A673 (cell line): ENCODE data around the gene OTOP3. TPM values are rescaled to one million over a fixed set of nuclear protein-coding genes. Genes with fewer than 3 reads are reported as not detected.

ENCODE experiments used
- BruUV-seq: library from RNA; stranded (reverse); fragments of 400-500 nt; replicated peaks from 2 replicates; lab custom pipeline; 2021; lab: Mats Ljungman, UMichigan
- CTCF ChIA-PET: fragments of 300-600 bp; sonication (Branson Sonifier 250); formaldehyde crosslinking; loops from one replicate; lab custom pipeline; 2022; ENCODE audit warnings: antibody characterized with exemption; lab: Charles Lee
- POLR2A ChIA-PET: fragments of 300-600 bp; sonication (Branson Sonifier 250); formaldehyde crosslinking; loops from one replicate; lab custom pipeline; 2022; ENCODE audit warnings: antibody characterized with exemption; ENCODE audit not compliant: low non-redundant PET; lab: Charles Lee
- DNase-seq: peaks from one replicate; pipeline ENCODE4 v3.0.0-alpha.2; 2015; ENCODE audit warnings: low spot score
- H3K27ac ChIP-seq: fragments of 200-600 bp; sonication (generic); 2 replicates; pipeline ENCODE4 v1.5.1; 2016; ENCODE audit warnings: mixed run types, low read depth, mild to moderate bottlenecking, mixed read lengths, antibody characterized with exemption, low read length; ENCODE audit not compliant: poor library complexity, severe bottlenecking
- H3K27me3 ChIP-seq: fragments of 200-600 bp; sonication (generic); replicated peaks from 2 replicates; pipeline ENCODE4 v1.6.1; 2017; ENCODE audit warnings: mixed run types, low read depth, mild to moderate bottlenecking, mixed read lengths, antibody characterized with exemption, low read length; ENCODE audit not compliant: insufficient read depth, poor library complexity
- H3K36me3 ChIP-seq: fragments of 200-600 bp; sonication (generic); 2 replicates; pipeline ENCODE4 v1.6.1; 2016; ENCODE audit warnings: mixed run types, mild to moderate bottlenecking, mixed read lengths, antibody characterized with exemption, low read length; ENCODE audit not compliant: insufficient read depth, poor library complexity, severe bottlenecking
- H3K4me1 ChIP-seq: fragments of 200-600 bp; sonication (generic); 2 replicates; pipeline ENCODE4 v1.6.1; 2017; ENCODE audit warnings: mixed run types, mild to moderate bottlenecking, mixed read lengths, antibody characterized with exemption, low read length; ENCODE audit not compliant: insufficient read depth, poor library complexity, severe bottlenecking
- H3K4me3 ChIP-seq: fragments of 200-600 bp; sonication (generic); 2 replicates; pipeline ENCODE4 v1.5.1; 2016; ENCODE audit warnings: low read depth, mixed run types, mild to moderate bottlenecking, mixed read lengths, low read length; ENCODE audit not compliant: poor library complexity, severe bottlenecking
- H3K9me3 ChIP-seq: fragments of 200-600 bp; sonication (generic); 2 replicates; pipeline ENCODE4 v1.6.1; 2016; ENCODE audit warnings: mixed run types, low read depth, mild to moderate bottlenecking, mixed read lengths, antibody characterized with exemption, low read length; ENCODE audit not compliant: poor library complexity, severe bottlenecking
- CTCF ChIP-seq: fragments of 300-800, 200-600 bp; sonication (generic); conservative IDR thresholded peaks from 2 replicates; pipeline ENCODE4 v1.5.1; 2017; ENCODE audit warnings: low read depth, mild to moderate bottlenecking, antibody characterized with exemption, low read length, moderate library complexity, mixed read lengths
- EZH2 ChIP-seq: fragments of 200-600 bp; sonication (generic); IDR thresholded peaks from 2 replicates; pipeline ENCODE4 v1.6.1; 2017; ENCODE audit warnings: borderline replicate concordance, low read depth, mild to moderate bottlenecking, mixed read lengths, antibody characterized with exemption, low read length; ENCODE audit not compliant: poor library complexity, severe bottlenecking
- intact Hi-C: fragments of 100-400 bp; cut with micrococcal nuclease; formaldehyde crosslinking; loops from one replicate; pipeline ENCODE4 v1.10.0; 2022; ENCODE audit not compliant: unreplicated experiment
- total RNA-seq: library from RNA; stranded (reverse); gene quantifications from 2 replicates; pipeline ENCODE4 v1.2.3, GENCODE V29; 2021

The OTOP3 gene
- total RNA-seq, 1 experiment from 2014 or later: not detected

DNA sequence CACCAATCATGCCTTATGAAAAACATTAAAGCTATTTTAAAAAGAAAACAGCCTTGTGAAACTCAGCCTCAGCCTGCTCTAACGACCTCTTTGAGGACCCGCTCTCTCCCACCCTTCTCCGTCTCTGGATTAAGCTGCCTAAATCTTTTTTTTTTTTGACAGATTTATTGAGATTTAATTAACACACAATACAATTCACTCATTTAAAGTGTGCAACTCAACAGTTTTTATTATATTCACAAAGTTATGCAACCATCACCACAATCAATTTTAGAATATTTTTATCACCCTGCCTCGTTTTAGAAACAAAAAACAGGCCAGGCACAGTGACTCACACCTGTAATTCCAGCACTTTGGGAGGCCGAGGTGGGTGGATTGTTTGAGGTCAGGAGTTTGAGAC is 60.1 kb downstream of the OTOP3 start:
- POLR2A ChIA-PET: no interaction called here
- CTCF ChIA-PET: no interaction called here
- TF ChIP-seq CTCF (no peak), EZH2 (no peak)

GRCh38 chr17:74998783-74999182 is 63.1 kb downstream of the OTOP3 start:
- intact Hi-C loops: no loop called here
- no peaks in the 10 kb centered on the region for H3K4me1 ChIP-seq
- TF ChIP-seq CTCF: no peak
- TF ChIP-seq EZH2: no peak
- no peak for DNase-seq
- ChIA-PET CTCF (interaction anchor here (0.6 kb wide), 2 partner anchors 14 to 37 kb away, joined by 5 to 6 read pairs; no protein-coding TSS in a partner anchor), POLR2A (no interaction called here)
- H3K36me3 ChIP-seq: no peaks in the 10 kb centered on the region
- H3K27me3 ChIP-seq: no peaks in the 10 kb centered on the region
- no peaks in the 10 kb centered on the region for H3K9me3 ChIP-seq
- BruUV-seq: no TSS peak
- H3K4me3 ChIP-seq: no peak overlapping the region
- no peak overlapping the region for H3K27ac ChIP-seq

More for the DNA sequence above, 60.1 kb downstream of the OTOP3 start:
- Histone ChIP-seq H3K27me3 (no peaks in the 10 kb centered on the region), H3K27ac (no peak overlapping the region), H3K4me1 (no peaks in the 10 kb centered on the region), H3K9me3 (no peaks in the 10 kb centered on the region), H3K36me3 (no peaks in the 10 kb centered on the region), H3K4me3 (no peak overlapping the region)
- no peak for DNase-seq
- no TSS peak for BruUV-seq
- intact Hi-C loops: no loop called here

- no TSS peak for BruUV-seq
- Histone ChIP-seq H3K36me3 (no peaks in the 10 kb centered on the region), H3K27me3 (no peaks in the 10 kb centered on the region), H3K9me3 (no peaks in the 10 kb centered on the region), H3K4me3 (no peak overlapping the region), H3K27ac (no peak overlapping the region), H3K4me1 (no peaks in the 10 kb centered on the region)
- ChIA-PET CTCF (interaction anchor here (0.6 kb wide), 1 partner anchor 130 kb away, joined by 3 read pairs; no protein-coding TSS in a partner anchor), POLR2A (interaction anchor here (0.6 kb wide), 1 partner anchor 126 kb away, joined by 5 read pairs; no protein-coding TSS in a partner anchor)
- intact Hi-C loops: no loop called here
- TF ChIP-seq CTCF: no peak
- no peak for TF ChIP-seq EZH2
- no peak for DNase-seq
Observed at GRCh38 chr17:74999523-74999922, 63.8 kb downstream of the OTOP3 start.

Other genes starting within 250 kb of the OTOP3 start
- not detected in 2 replicates for gene CD300LF, start 223.0 kb upstream of the OTOP3 start, total RNA-seq
- gene RAB37, start 198.6 kb upstream of the OTOP3 start, total RNA-seq: not detected in 2 replicates
- 33.8 and 47.9 TPM in 2 replicates for gene NHERF1, start 187.3 kb upstream of the OTOP3 start, total RNA-seq
- gene NAT9, start 159.6 kb upstream of the OTOP3 start, total RNA-seq: 55.6 and 60.6 TPM in 2 replicates
- gene GRIN2C, start 76.0 kb upstream of the OTOP3 start, total RNA-seq: 0.09 and 0.24 TPM in 2 replicates
- gene FDXR, start 62.9 kb upstream of the OTOP3 start, total RNA-seq: 17.8 and 22.3 TPM in 2 replicates
- gene FADS6, start 42.3 kb upstream of the OTOP3 start, total RNA-seq: not detected in 2 replicates
- gene USH1G, start 12.6 kb upstream of the OTOP3 start, total RNA-seq: not detected in 2 replicates
- not detected in 2 replicates for gene OTOP2, start 11.6 kb upstream of the OTOP3 start, total RNA-seq
- gene HID1, start 36.9 kb downstream of the OTOP3 start, total RNA-seq: 1.2 and 2.9 TPM in 2 replicates
- 5.8 and 7.6 TPM in 2 replicates for gene CDR2L, start 51.7 kb downstream of the OTOP3 start, total RNA-seq
- 59.9 and 61.4 TPM in 2 replicates for gene MRPL58, start 76.8 kb downstream of the OTOP3 start, total RNA-seq
- 291 and 311 TPM in 2 replicates for gene ATP5PD, start 111.1 kb downstream of the OTOP3 start, total RNA-seq
- gene KCTD2, start 111.3 kb downstream of the OTOP3 start, total RNA-seq: 25.6 and 25.7 TPM in 2 replicates
- 0.80 and 3.1 TPM in 2 replicates for gene SLC16A5, start 152.1 kb downstream of the OTOP3 start, total RNA-seq
- 11.8 and 12.3 TPM in 2 replicates for gene ARMC7, start 174.1 kb downstream of the OTOP3 start, total RNA-seq
- gene NT5C, start 195.8 kb downstream of the OTOP3 start, total RNA-seq: 43.3 and 50.0 TPM in 2 replicates
- 493 and 526 TPM in 2 replicates for gene JPT1, start 218.6 kb downstream of the OTOP3 start, total RNA-seq
- 681 and 703 TPM in 2 replicates for gene SUMO2, start 247.1 kb downstream of the OTOP3 start, total RNA-seq